HG03520 (cell line): ENCODE measurements around the gene NME3.

Experiments used
- ATAC-seq: cut with Tn5 transposase; IDR thresholded peaks from one replicate; pipeline ENCODE4 v1.9.1; 2021; ENCODE audit warnings: mild to moderate bottlenecking, moderate library complexity; ENCODE audit not compliant: unreplicated experiment

Gene NME3

DNA sequence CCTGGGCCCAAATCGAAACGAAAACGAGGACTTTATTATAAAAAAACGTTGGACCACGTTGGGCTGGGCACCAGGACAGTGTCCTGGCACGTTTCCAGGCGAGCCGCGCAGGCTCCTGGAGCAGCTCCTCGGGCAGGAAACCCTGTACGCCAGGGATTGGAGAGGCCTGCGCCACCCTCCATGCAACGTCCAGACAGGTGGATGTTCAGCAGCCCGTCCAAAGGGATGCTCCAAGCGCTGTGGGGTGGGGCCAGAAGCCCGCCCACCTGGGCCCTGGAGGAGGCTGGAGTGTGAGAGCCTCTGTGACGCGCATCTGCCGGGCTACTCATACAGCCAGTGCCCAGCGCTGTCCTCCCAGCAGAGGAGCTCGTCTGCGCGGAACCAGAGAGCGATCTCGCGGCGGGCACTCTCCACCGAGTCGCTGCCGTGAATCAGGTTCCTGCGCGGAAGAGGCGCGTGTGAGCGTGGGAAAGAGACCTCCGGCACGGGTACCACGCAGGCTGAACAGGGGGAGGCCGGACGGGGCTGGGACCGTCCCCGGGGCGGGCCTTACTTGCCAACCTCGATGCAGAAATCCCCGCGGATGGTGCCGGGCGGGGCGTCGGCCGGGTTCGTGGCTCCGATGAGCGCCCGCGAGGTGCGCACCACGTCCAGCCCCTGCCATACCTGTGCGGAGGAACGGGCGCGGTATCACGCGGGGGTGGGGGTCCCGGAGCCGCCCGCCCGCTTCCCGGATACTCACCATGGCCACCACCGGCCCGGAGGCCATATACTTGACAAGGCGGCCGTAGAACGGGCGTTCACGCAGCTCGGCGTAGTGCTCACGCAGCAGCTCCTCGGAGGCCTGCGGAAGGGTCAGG, 785 bp downstream of the NME3 start:
- ATAC-seq = no peak

- no peak for ATAC-seq
These were observed 1.7 kb downstream of the NME3 start for GRCh38 chr16:1769402-1770300.

DNA sequence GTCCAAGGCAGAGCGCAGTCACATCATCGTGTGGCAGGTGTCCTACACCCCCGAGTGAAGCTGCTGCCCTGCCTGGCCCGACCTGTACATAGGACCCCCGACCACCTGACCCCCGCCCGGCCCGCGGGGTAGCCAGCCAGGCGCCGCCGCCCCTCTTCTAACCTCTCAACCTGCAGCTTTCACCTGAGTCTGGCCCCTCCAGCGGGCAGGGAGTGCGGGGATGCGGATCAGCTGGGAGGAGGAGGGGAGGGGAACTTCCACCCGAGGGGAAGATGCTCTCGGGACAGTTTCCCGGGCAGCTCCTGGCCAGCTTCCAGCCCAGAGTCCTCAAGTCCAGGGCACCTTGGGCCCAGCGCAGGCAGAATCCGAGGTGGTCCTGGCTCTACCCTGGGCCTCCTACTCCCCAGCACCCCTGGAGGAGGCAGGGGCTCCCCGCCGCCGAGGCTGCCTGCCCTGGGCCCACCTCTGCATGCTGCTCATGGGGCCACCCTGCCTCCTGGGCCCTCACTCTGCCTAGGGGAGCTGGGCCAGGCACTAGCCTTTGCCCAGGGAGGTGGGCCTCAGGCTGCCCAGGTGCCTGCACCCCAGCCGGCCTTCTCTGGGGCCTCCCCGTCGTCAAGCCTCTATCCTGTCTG, 2.5 kb downstream of the NME3 start:
- ATAC-seq = no peak

DNA sequence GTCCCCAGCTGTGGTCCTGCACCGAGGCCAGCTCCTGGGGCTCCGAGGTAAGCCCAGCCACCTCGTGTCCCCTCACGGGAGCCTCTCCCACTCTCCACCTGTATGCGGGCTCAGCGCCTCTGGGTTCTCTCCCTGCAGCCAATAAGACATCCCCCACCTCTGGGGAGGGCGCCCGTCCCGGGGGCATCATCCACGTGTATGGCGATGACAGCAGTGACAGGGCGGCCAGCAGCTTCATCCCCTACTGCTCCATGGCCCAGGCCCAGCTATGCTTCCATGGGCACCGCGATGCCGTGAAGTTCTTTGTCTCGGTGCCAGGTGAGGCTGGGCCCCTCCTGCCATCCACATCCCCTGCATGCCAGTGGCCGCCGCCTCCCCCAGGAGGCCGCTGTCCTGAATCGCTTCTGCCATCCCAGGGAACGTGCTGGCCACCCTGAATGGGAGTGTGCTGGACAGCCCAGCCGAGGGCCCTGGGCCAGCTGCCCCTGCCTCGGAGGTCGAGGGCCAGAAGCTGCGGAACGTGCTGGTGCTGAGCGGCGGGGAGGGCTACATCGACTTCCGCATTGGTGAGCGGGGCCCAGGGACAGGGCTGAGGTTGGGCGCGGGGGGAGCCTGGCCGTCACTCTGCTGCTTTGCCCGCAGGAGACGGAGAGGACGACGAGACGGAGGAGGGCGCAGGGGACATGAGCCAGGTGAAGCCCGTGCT, 3.1 kb downstream of the NME3 start:
- no peak for ATAC-seq

- no peak for ATAC-seq
These were observed 4.0 kb downstream of the NME3 start for GRCh38 chr16:1767116-1767994.

- ATAC-seq = no peak
These were observed 4.6 kb downstream of the NME3 start for GRCh38 chr16:1766701-1767100.

DNA sequence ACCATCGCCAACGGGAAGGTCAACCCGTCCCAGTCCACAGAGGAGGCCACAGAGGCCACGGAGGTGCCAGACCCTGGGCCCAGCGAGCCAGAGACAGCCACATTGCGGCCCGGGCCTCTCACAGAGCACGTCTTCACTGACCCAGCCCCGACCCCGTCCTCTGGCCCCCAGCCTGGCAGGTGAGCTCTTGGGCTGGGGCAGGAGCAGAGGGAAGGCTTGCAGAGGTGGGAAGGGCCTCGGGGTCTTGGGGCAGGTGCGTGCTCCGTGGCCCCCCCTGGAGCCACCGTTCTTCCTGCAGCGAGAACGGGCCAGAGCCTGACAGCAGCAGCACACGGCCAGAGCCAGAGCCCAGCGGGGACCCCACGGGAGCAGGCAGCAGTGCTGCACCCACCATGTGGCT, 5.1 kb downstream of the NME3 start:
- ATAC-seq = no peak

- ATAC-seq = no peak
These were observed 5.5 kb downstream of the NME3 start for GRCh38 chr16:1765826-1766225.

GRCh38 chr16:1764971-1765370, 6.4 kb downstream of the NME3 start:
- ATAC-seq = no peak

DNA sequence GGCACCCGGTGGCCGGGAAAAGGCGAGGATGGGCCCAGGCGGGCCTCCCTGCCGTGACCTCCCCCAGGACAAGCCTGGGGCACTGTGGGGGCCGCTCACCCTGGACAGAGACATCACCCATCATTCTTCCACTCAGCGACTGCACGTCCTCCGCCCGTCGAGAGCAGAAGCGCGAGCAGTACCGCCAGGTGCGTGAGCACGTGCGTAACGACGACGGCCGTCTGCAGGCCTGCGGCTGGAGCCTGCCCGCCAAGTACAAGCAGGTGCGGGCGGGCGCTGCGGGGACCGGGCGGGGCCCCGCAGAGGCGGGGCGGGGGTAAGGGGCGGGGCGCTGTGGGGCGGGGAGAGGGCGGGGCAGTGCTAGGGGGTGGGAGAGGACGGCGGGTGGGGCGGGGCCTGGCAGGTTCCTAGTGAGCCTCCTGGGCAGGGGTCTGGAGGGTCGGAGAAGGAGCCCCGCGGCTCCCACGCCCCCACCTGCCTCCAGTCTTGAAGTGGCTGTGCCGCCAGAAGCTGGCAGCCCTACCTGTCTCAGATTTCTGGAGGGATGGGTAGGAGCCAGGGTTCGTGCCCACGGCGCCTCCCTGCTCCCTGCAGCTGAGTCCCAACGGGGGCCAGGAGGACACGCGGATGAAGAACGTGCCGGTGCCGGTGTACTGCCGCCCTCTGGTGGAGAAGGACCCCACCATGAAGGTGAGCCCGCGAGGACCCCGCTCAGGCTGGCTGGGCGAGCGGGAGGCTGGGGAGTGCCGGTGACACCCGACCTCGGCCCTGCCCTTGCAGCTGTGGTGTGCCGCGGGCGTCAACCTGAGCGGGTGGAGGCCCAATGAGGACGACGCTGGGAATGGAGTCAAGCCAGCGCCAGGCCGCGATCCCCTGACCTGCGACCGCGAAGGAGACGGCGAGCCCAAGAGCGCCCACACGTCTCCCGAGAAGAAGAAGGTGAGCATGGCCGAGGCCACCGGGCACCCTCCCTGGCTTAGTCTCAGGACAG, 7.5 kb downstream of the NME3 start:
- ATAC-seq = no peak

- ATAC-seq = no peak
These were observed 8.3 kb downstream of the NME3 start for GRCh38 chr16:1762879-1763520.

DNA sequence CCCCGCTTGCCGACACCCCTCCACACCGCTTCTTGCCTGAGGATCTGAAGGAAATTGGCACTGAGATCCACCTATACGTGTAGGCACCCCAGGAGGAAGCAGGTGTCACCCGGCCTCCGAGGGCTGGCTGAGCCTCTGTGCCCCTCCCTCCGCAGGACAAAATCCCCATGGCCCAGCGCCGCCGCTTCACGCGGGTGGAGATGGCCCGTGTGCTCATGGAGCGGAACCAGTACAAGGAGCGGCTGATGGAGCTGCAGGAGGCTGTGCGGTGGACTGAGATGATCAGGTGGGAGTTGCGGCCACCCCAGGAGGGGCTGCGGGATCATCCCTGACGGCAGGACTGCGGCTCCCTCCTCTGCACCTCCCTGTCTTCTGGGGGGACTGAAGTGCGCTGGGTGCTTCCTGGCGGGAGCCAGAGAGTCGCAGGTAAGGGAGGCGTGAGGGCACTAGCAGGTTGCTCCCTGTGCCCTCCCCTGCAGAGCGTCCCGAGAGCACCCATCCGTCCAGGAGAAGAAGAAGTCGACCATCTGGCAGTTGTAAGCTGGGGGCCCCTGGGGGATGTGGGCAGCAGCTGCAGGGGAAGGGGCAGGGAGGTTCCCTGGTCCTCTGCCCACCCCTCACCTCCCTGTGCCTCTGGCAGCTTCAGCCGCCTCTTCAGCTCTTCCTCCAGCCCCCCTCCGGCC, 9.0 kb downstream of the NME3 start:
- no peak for ATAC-seq

DNA sequence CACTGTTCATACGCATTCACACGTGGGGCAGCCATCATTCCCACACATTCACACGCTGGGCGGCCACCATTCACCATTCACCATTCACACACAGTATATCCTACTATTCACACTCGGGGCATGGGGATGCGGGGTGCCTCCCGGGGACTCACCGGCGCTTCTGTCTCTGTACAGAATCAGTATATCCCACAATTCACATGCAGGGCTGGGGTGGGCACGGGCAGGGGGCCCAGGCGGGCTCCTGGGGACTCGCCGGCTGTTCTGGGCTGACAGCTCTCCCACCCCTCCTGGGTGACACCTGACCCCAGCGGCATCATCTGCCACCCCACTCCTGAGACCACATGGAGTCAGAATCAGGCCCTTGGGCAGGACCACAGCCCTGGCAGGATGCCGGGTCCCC, 9.6 kb downstream of the NME3 start:
- no peak for ATAC-seq

GRCh38 chr16:1760911-1761310, 10.4 kb downstream of the NME3 start:
- ATAC-seq = no peak

- ATAC-seq = no peak
These were observed 11.8 kb downstream of the NME3 start for GRCh38 chr16:1759511-1759910.

DNA sequence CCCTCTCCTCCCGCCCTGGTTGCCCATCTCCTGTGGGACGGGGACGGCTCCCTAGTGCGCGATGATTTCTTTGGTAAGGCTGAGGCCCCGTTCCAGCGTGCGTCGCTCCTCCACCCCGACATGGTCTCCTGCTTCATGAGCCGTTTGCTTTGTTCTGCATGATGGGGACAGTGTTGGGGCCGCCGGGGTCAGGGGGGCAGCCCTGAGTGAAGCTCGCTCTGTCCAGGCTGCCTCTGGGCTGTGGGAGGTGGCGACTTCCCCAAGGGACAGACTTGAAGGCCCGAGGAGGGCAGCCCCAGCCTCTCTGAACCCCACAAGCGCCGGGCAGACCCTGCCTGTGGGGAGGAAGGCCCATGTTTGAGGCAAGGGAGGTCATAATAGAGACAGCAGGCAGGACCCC, 12.4 kb downstream of the NME3 start:
- no peak for ATAC-seq

DNA sequence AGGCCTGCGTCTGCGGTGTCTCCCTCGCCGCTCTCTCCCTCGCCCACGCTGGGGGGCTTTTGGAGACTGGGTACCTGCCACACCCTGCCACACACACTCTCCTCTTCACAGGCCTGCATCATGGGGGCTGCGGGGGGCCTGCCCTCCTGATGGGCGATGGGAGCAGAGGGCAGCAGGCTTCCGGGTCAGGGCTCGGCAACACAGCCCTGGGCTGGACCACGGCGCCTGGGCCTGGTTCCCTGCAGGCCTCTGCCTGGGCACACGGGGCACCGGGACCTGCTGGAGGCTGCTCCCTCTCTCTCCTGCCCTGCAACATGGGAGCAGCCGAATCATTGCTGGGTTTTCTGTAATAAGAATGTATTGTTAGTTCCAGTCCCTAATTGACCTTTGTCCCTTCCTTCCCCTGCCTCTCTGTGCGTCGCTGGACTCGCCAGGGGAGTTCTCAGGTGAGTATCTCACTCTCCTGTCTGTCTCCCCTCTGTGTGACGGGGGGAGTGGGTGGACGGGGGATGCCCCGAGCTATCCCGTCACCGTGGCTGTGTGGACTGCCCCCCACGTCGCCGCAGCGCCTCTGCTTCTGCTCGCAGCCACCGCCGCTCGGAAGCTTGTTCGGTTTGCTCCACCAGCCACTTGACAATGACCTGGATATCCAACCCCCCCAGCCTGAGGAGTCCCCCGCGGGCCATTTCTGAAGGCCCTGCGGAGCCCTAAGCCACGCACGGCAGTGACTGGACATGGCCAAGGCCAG, 13.5 kb downstream of the NME3 start:
- ATAC-seq = no peak
